SW480 (cell line): ENCODE data around the gene SPECC1L.

Source experiments
- DNase-seq: peaks from one replicate; pipeline ENCODE4 v3.0.0-alpha.2; 2016; ENCODE audit warnings: low spot score

The SPECC1L gene

GRCh38 chr22:24325105-24325757, 54.6 kb downstream of the SPECC1L start:
- DNase-seq = peak; percentile 25

GRCh38 chr22:24326266-24326665, 55.6 kb downstream of the SPECC1L start:
- no peak for DNase-seq

GRCh38 chr22:24327832-24328231, 57.2 kb downstream of the SPECC1L start:
- no peak for DNase-seq

GRCh38 chr22:24329453-24329852, 58.8 kb downstream of the SPECC1L start:
- DNase-seq = no peak

- no peak for DNase-seq
Measured at GRCh38 chr22:24330636-24331035, 60.0 kb downstream of the SPECC1L start.

- DNase-seq = no peak
Measured at GRCh38 chr22:24331468-24332440, 61.1 kb downstream of the SPECC1L start.

- no peak for DNase-seq
Measured at GRCh38 chr22:24333301-24333700, 62.7 kb downstream of the SPECC1L start.

- no peak for DNase-seq
Measured at GRCh38 chr22:24335496-24335895, 64.9 kb downstream of the SPECC1L start.

GRCh38 chr22:24337894-24338645, 67.4 kb downstream of the SPECC1L start:
- no peak for DNase-seq

- DNase-seq = no peak
Measured at GRCh38 chr22:24338726-24339451, 68.3 kb downstream of the SPECC1L start.

- no peak for DNase-seq
Measured at GRCh38 chr22:24339452-24339747, 68.8 kb downstream of the SPECC1L start.

GRCh38 chr22:24341627-24342026, 71.0 kb downstream of the SPECC1L start:
- DNase-seq = no peak

- DNase-seq = no peak
Measured at GRCh38 chr22:24350627-24351026, 80.0 kb downstream of the SPECC1L start.

GRCh38 chr22:24353121-24353520, 82.5 kb downstream of the SPECC1L start:
- no peak for DNase-seq

GRCh38 chr22:24355574-24355973, 84.9 kb downstream of the SPECC1L start:
- DNase-seq = no peak

- DNase-seq = no peak
Measured at GRCh38 chr22:24357547-24357946, 86.9 kb downstream of the SPECC1L start.

GRCh38 chr22:24358105-24358836, 87.6 kb downstream of the SPECC1L start:
- no peak for DNase-seq

GRCh38 chr22:24359452-24360120, 89.0 kb downstream of the SPECC1L start:
- DNase-seq = no peak

- no peak for DNase-seq
Measured at GRCh38 chr22:24361976-24362646, 91.5 kb downstream of the SPECC1L start.

GRCh38 chr22:24363243-24363642, 92.6 kb downstream of the SPECC1L start:
- no peak for DNase-seq
